Brain microvascular endothelial cell (primary cell): ENCODE data around the gene LGALS9.

Source experiments
- DNase-seq: peaks from one replicate; pipeline ENCODE4 v3.0.0-alpha.2; 2020
- H3K27ac ChIP-seq: fragments of 250-450 bp; sonication (Bioruptor Pico); 2 replicates; pipeline ENCODE4 v1.5.1; 2020; ENCODE audit warnings: mild to moderate bottlenecking, moderate library complexity
- H3K27me3 ChIP-seq: fragments of 250-450 bp; sonication (Bioruptor Pico); replicated peaks from 2 replicates; pipeline ENCODE4 v1.5.1; 2020; ENCODE audit warnings: mild to moderate bottlenecking
- H3K36me3 ChIP-seq: fragments of 250-450 bp; sonication (Bioruptor Pico); replicated peaks from 2 replicates; pipeline ENCODE4 v1.5.1; 2020; ENCODE audit warnings: mild to moderate bottlenecking
- H3K4me3 ChIP-seq: 2 replicates; pipeline ENCODE4 v1.5.1; 2011; ENCODE audit warnings: low read depth, mild to moderate bottlenecking, control low read depth, low read length, moderate library complexity
- in situ Hi-C: cut with HindIII; loops from 2 replicates; pipeline ENCODE4 v1.10.0; 2017; ENCODE audit warnings: low sequenced_read_pairs, low pct_ligation_motif_present
- TF ChIP-seq, protein P1 (sequence below): IDR thresholded peaks from 2 replicates; pipeline ENCODE4 v1.5.1; 2011; ENCODE audit warnings: low read depth, mild to moderate bottlenecking, moderate library complexity, low read length, control low read depth, inconsistent platforms; ENCODE audit errors: missing control alignments

The LGALS9 gene

GRCh38 chr17:27610304-27610677 is 20.7 kb upstream of the LGALS9 start:
- TF ChIP-seq, protein P1, sequence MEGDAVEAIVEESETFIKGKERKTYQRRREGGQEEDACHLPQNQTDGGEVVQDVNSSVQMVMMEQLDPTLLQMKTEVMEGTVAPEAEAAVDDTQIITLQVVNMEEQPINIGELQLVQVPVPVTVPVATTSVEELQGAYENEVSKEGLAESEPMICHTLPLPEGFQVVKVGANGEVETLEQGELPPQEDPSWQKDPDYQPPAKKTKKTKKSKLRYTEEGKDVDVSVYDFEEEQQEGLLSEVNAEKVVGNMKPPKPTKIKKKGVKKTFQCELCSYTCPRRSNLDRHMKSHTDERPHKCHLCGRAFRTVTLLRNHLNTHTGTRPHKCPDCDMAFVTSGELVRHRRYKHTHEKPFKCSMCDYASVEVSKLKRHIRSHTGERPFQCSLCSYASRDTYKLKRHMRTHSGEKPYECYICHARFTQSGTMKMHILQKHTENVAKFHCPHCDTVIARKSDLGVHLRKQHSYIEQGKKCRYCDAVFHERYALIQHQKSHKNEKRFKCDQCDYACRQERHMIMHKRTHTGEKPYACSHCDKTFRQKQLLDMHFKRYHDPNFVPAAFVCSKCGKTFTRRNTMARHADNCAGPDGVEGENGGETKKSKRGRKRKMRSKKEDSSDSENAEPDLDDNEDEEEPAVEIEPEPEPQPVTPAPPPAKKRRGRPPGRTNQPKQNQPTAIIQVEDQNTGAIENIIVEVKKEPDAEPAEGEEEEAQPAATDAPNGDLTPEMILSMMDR: no peak
- Histone ChIP-seq H3K27ac (no peak overlapping the region), H3K36me3 (peaks cover 65% of the 10 kb centered on the region), H3K27me3 (no peaks in the 10 kb centered on the region), H3K4me3 (no peak overlapping the region)
- in situ Hi-C loops: no loop called here
- DNase-seq: no peak

DNA sequence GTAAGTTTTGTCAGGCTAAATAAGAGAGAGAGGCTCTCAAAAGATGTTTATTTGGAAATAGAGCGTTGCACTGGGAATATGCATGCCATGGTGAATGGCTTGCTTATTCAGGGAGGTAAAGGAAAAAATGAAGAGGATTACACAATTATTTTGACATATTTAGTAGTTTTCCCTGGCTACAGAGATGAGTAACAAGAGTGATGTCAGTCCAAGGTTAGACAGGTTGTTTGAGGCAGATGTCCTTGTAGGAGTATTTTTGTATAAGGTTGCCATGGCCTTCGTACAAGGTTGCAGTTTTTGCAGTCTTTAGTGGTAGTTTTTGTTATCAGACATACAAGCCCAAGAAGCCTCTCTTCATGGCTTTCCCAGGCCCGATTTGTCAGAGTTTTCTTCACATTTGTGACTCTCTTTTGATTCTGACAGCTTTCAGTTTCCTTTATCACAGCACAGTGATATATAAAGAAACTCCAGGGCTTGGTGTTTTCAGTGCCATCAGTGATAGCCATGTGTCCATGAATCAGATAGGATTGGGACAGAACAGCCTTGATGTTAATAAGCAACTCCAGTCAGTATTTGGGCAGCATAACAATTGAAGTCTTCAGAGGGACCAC is 18.7 kb upstream of the LGALS9 start:
- TF ChIP-seq, protein P1: no peak
- no peaks in the 10 kb centered on the region for H3K27me3 ChIP-seq
- H3K27ac ChIP-seq: no peak overlapping the region
- H3K36me3 ChIP-seq: peaks cover 67% of the 10 kb centered on the region
- H3K4me3 ChIP-seq: no peak overlapping the region
- in situ Hi-C loops: no loop called here
- DNase-seq: no peak

GRCh38 chr17:27613433-27613832 is 17.6 kb upstream of the LGALS9 start:
- peaks cover 74% of the 10 kb centered on the region for H3K36me3 ChIP-seq
- in situ Hi-C loops: no loop called here

DNA sequence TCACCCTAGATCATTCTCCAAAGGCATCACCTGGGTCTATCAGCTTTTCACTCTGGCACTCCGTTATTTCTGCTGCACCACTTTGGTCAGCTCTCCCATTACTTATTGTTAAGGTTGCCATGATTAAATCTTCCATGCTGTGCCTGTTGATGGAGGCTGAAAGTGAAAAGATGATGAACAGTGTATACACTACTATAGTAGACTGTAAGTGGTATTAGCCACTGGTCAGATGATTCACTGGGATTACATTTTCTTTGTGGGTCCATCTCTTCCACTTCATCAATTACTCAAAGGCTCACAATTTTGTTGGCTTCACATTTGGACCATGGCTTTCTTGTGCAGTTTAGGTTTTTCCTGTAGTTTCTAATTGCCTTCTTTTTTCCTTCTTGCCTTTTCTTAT is 15.9 kb upstream of the LGALS9 start:
- Histone ChIP-seq H3K27me3 (no peaks in the 10 kb centered on the region), H3K4me3 (no peak overlapping the region), H3K27ac (no peak overlapping the region), H3K36me3 (peaks cover 74% of the 10 kb centered on the region)
- DNase-seq: no peak
- TF ChIP-seq, protein P1: no peak
- in situ Hi-C loops: no loop called here

More at GRCh38 chr17:27613433-27613832, 17.6 kb upstream of the LGALS9 start:
- DNase-seq: no peak
- H3K4me3 ChIP-seq: no peak overlapping the region
- no peaks in the 10 kb centered on the region for H3K27me3 ChIP-seq
- H3K27ac ChIP-seq: no peak overlapping the region
- TF ChIP-seq, protein P1: no peak

DNA sequence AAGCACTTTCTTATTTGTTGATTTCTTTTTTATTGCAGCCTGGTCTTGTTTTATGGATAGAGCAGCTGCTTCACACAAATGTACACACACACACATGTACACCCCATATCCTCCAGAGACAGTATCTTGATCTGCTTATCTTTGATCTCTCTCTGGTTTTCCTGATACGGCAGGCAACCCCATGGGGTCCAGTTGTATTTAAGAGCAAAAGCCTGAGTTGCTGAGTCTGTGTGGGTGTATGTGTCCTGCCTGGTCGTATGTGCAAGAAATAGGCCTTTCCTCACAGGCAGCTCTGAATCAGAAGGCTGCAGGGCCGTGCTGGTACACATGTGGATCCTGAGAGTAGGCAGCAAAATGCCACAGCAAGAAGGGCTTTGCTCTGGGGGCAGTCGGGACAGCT is 14.6 kb upstream of the LGALS9 start:
- in situ Hi-C loops: no loop called here
- H3K36me3 ChIP-seq: peaks cover 74% of the 10 kb centered on the region

More for the DNA sequence above, 14.6 kb upstream of the LGALS9 start:
- Histone ChIP-seq H3K27ac (no peak overlapping the region), H3K4me3 (no peak overlapping the region), H3K27me3 (no peaks in the 10 kb centered on the region)
- DNase-seq: no peak
- TF ChIP-seq, protein P1: no peak
